ENCODE results near the gene APEX2.

APEX2 gene

DNA sequence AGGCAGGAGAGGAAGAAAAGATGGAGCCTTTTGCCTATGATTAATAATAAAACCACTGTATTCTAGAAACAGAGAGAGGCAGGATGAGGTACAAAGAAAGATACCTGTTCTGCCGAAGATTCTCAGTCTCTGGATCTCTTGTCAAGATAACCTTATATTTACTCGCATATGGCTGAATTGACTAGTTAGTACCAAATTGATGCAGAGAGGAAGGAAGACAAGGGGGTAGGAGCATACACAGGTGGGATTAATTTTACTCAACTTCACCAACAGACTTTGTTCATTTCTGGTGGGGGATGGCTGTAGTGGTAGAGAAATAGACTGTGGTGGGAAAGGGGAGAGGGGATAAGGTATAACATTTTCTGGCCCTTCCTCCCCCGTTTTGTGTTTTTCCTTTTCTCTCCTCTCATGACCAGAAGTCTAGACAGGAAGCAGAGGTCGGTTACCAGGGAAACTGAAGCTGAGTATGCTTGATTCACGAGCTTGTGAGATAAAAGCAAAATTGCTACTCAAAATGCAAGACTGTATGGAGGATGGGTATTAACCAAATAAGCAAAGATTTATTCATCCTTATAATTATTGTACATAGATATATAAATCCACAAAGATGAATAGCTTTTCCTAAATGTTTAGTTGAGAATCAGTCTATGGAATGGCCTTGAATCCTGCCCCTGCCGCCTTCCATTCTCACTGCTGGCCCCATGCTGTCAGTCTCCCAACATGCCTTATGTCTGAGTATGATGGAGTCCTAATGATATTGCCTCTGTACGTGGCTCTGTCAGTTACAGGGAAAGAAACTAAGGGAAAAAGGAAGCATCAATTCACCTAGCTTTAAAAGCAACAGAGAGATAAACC, 56.9 kb downstream of the APEX2 start:
- no peaks in the 10 kb centered on the region for H3K27me3 ChIP-seq (ENCODE audit: insufficient read depth, poor library complexity, severe bottlenecking)
- no peak overlapping the region for H3K4me3 ChIP-seq (replicated peaks; ENCODE audit: insufficient read depth, low read length)
- TF ChIP-seq, protein P1, sequence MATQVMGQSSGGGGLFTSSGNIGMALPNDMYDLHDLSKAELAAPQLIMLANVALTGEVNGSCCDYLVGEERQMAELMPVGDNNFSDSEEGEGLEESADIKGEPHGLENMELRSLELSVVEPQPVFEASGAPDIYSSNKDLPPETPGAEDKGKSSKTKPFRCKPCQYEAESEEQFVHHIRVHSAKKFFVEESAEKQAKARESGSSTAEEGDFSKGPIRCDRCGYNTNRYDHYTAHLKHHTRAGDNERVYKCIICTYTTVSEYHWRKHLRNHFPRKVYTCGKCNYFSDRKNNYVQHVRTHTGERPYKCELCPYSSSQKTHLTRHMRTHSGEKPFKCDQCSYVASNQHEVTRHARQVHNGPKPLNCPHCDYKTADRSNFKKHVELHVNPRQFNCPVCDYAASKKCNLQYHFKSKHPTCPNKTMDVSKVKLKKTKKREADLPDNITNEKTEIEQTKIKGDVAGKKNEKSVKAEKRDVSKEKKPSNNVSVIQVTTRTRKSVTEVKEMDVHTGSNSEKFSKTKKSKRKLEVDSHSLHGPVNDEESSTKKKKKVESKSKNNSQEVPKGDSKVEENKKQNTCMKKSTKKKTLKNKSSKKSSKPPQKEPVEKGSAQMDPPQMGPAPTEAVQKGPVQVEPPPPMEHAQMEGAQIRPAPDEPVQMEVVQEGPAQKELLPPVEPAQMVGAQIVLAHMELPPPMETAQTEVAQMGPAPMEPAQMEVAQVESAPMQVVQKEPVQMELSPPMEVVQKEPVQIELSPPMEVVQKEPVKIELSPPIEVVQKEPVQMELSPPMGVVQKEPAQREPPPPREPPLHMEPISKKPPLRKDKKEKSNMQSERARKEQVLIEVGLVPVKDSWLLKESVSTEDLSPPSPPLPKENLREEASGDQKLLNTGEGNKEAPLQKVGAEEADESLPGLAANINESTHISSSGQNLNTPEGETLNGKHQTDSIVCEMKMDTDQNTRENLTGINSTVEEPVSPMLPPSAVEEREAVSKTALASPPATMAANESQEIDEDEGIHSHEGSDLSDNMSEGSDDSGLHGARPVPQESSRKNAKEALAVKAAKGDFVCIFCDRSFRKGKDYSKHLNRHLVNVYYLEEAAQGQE (IDR thresholded peaks at IDR 0.05; ENCODE audit: insufficient replicate concordance, low read depth), result no peak
- TF ChIP-seq GABPA (IDR thresholded peaks at IDR 0.05; ENCODE audit: low read depth) (no peak), POLR2AphosphoS5 (IDR thresholded peaks at IDR 0.05; ENCODE audit: low read depth) (no peak), SPI1 (IDR thresholded peaks at IDR 0.05; ENCODE audit: borderline replicate concordance, low read depth) (no peak)
- TF ChIP-seq, protein P2, sequence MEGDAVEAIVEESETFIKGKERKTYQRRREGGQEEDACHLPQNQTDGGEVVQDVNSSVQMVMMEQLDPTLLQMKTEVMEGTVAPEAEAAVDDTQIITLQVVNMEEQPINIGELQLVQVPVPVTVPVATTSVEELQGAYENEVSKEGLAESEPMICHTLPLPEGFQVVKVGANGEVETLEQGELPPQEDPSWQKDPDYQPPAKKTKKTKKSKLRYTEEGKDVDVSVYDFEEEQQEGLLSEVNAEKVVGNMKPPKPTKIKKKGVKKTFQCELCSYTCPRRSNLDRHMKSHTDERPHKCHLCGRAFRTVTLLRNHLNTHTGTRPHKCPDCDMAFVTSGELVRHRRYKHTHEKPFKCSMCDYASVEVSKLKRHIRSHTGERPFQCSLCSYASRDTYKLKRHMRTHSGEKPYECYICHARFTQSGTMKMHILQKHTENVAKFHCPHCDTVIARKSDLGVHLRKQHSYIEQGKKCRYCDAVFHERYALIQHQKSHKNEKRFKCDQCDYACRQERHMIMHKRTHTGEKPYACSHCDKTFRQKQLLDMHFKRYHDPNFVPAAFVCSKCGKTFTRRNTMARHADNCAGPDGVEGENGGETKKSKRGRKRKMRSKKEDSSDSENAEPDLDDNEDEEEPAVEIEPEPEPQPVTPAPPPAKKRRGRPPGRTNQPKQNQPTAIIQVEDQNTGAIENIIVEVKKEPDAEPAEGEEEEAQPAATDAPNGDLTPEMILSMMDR (IDR thresholded peaks at IDR 0.05; ENCODE audit: insufficient read depth, low read length), result no peak
- H3K27ac ChIP-seq (replicated peaks), result no peak overlapping the region
- DNase-seq (ENCODE audit: low read depth in 1 of 2, low spot score in 1 of 2), result no peak

DNA sequence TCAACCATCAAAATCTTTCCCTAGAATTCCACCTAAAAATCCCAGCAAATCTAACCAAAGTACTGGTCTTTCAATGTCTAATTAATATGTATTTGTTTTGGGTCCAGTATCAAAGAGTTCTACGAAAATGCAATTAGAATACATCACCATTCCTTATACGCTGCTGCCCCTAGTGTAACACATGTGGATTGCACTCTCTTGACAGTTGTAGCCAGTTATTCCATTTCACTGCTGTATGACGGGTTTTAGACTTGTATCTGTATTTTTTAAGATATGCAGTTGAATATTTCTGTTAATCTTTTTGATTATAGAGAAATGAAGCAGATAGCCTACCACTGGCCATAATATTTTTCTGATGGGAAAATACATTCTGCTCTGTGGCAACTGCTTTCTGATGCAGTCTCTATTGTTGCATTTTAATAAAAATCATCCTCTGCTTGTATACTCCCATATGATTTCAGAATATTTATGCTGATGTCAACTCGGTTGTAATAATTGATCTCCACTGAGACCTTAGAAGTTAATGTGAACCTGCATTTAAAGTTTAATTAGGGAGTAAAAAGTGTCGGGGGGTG, 57.6 kb downstream of the APEX2 start:
- Histone ChIP-seq H3K27ac (replicated peaks) (no peak overlapping the region), H3K4me3 (replicated peaks; ENCODE audit: insufficient read depth, low read length) (no peak overlapping the region), H3K27me3 (ENCODE audit: insufficient read depth, poor library complexity, severe bottlenecking) (no peaks in the 10 kb centered on the region)
- peak in 1 of 2 experiments; percentile 5 for DNase-seq (ENCODE audit: low read depth in 1 of 2, low spot score in 1 of 2)
- TF ChIP-seq, protein P1 (IDR thresholded peaks at IDR 0.05; ENCODE audit: insufficient replicate concordance, low read depth), result no peak
- TF ChIP-seq, protein P2 (IDR thresholded peaks at IDR 0.05; ENCODE audit: insufficient read depth, low read length), result peak; percentile 31
